Measurements from ENCODE around the gene SF3B1. TPM values are rescaled to one million over a fixed set of nuclear protein-coding genes. Genes with fewer than 3 reads are reported as not detected.
A peak's percentile ranks its signal among the peaks of the same experiment; 100 is the strongest.

SF3B1 gene
- total RNA-seq, 4 donors from 2014 or later = 313 to 785 (median 486) TPM

DNA sequence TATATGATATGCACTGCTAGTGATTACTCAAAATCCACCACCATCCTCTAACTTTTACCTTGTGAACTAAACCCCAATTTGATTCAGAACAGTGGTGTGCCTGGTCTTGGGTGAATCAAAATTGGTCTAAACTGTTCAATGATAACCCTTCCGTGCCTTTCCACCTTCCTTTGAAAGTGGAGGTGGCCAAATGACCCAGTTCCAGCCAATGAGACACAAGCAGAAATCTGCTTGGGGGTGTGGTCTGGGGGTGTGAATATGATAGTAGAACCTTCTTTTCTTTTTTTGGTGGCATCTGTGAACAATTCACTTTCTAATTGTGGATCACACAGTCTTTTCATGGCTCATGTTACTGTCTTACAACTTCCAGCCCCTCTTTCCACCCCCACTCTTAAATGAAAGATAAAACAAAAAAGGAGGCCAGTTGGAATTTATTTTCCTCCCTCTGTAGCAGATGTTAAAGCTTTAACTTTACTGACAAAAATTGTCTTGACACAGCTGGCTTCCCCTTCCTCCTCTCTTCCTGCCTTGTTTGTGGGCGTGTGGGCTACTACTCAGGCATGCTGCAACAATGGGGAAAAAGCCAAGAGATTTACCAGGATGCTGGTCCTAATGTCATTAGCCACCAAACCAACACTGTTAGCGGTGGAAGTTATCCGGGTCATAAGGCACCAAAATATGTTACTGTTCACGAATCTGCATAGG lies 65.4 kb downstream of the SF3B1 start:
- Histone ChIP-seq H3K9me3 (no peaks in the 10 kb centered on the region), H3K27ac (no peak overlapping the region), H3K36me3 (no peaks in the 10 kb centered on the region), H3K4me1 (peaks cover 0 to 7% (median 0%) of the 10 kb centered on the region in 4 donors), H3K27me3 (no peaks in the 10 kb centered on the region), H3K4me3 (no peak overlapping the region)
- TF ChIP-seq, protein P1, sequence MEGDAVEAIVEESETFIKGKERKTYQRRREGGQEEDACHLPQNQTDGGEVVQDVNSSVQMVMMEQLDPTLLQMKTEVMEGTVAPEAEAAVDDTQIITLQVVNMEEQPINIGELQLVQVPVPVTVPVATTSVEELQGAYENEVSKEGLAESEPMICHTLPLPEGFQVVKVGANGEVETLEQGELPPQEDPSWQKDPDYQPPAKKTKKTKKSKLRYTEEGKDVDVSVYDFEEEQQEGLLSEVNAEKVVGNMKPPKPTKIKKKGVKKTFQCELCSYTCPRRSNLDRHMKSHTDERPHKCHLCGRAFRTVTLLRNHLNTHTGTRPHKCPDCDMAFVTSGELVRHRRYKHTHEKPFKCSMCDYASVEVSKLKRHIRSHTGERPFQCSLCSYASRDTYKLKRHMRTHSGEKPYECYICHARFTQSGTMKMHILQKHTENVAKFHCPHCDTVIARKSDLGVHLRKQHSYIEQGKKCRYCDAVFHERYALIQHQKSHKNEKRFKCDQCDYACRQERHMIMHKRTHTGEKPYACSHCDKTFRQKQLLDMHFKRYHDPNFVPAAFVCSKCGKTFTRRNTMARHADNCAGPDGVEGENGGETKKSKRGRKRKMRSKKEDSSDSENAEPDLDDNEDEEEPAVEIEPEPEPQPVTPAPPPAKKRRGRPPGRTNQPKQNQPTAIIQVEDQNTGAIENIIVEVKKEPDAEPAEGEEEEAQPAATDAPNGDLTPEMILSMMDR (IDR thresholded peaks at IDR 0.05) = no peak
- no peak for TF ChIP-seq POLR2A (IDR thresholded peaks at IDR 0.05)
- DNase-seq = no peak

DNA sequence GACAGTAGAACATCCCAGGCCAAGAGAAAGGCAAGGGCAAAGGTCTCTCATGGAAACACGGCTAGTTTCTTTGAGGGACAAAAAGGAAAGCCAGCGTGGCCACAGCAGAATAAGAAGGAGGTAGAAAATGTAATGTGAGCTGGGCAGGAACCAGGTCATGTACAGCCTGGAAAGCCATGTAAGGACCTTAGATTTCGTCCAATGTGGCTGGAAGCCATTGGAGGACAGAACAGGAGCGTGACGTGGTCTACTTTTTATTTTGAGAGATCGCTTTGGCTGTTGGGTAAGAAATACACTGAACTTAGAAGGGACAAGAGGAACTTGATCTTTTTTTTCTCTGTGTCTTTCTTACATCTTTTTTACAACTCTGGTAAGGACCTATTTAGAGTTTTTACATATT lies 66.4 kb downstream of the SF3B1 start:
- Histone ChIP-seq H3K9me3 (no peaks in the 10 kb centered on the region), H3K4me3 (no peak overlapping the region), H3K36me3 (no peaks in the 10 kb centered on the region), H3K27ac (no peak overlapping the region), H3K27me3 (no peaks in the 10 kb centered on the region), H3K4me1 (peaks cover 0 to 7% (median 0%) of the 10 kb centered on the region in 4 donors)
- DNase-seq = no peak
- no peak for TF ChIP-seq POLR2A (IDR thresholded peaks at IDR 0.05)
- TF ChIP-seq, protein P1 (IDR thresholded peaks at IDR 0.05) = no peak

DNA sequence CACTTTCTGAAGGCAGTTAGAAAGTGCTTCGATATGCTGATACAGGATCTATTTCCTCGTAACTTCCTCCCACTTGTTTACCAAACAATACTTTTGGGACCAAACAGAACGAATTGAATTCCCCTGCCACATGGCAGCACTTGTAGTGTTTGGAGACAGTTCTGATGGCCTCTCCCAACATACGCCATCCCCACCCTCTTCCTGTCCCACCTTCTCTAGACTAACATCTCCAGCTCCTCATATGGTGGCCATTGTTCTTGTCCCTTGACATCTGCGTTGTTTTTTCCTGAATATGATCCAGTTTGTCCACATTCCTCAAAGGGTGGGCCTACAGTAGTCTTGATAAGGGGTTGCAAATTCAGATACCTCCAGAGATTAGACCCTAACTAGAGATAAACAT lies 70.8 kb downstream of the SF3B1 start:
- H3K36me3 ChIP-seq = no peaks in the 10 kb centered on the region
- H3K9me3 ChIP-seq = no peaks in the 10 kb centered on the region
- no peaks in the 10 kb centered on the region for H3K4me1 ChIP-seq
- no peaks in the 10 kb centered on the region for H3K27me3 ChIP-seq
- TF ChIP-seq POLR2A (IDR thresholded peaks at IDR 0.05) = no peak
- TF ChIP-seq, protein P1 (IDR thresholded peaks at IDR 0.05) = no peak
- no peak overlapping the region for H3K4me3 ChIP-seq
- DNase-seq = no peak
- no peak overlapping the region for H3K27ac ChIP-seq

DNA sequence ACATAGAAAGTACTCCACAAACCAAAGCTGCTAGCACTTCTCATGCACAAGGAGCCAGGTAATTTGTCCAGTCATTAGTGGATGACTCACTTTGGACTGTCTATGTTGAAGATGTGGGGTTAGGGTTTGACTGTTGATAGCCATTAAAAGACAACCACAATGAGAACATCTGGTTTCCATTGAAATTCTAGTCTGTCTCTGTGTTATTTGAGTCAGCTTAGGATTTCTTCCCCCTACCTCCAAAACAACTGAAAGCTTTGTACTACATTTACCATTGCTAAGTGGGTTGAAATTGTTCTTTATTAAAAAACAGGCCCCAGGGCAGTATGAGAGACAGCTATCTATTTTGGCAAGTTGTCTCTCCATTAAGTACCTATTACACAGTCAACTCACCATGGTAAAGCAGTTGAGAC lies 74.1 kb downstream of the SF3B1 start:
- TF ChIP-seq POLR2A (IDR thresholded peaks at IDR 0.05) = no peak
- Histone ChIP-seq H3K27ac (no peak overlapping the region), H3K27me3 (no peaks in the 10 kb centered on the region), H3K9me3 (no peaks in the 10 kb centered on the region), H3K4me1 (no peaks in the 10 kb centered on the region), H3K36me3 (no peaks in the 10 kb centered on the region), H3K4me3 (no peak overlapping the region)
- DNase-seq = no peak

DNA sequence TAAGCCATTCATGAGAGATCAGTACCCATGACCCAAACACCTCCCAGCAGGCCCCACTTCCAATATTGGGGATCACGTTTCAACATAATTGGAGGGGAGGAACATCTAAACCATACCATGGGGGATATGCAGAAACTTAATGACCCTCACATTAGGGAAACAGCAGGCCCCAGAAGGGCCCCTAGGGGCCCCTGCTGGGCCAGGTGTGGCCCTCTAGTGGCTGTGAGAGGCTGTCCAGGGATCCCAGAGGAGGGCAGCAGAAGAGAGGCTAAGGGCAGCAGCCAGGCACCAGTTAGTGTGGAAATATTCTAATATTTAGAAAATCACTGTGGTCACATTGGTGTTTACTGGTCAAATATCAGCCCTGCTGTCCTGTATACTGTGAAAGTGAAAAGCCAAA lies 75.0 kb downstream of the SF3B1 start:
- no peaks in the 10 kb centered on the region for H3K27me3 ChIP-seq
- no peak overlapping the region for H3K27ac ChIP-seq
- TF ChIP-seq, protein P1 (IDR thresholded peaks at IDR 0.05) = peak in 1 of 6 experiments; percentile 12
- TF ChIP-seq POLR2A (IDR thresholded peaks at IDR 0.05) = no peak

DNA sequence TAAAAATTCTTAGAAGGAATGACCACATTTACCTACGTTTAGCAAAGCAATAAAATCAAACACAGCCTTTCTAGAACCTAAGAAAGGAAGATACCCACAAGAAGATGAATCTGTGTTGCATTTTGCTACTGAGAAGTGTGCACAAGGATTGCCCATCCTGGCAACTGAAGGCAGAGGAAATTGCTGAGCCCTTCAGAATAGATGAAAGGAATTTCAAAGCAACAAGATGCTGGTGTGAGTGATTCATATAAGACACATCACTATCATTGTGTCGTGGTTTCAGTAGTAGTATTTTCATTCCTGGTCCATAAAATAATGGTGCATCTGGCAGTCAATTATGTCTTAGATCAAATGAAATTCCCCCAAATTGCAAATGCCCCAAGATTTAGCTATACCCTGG lies 75.9 kb downstream of the SF3B1 start:
- Histone ChIP-seq H3K4me3 (no peak overlapping the region), H3K27me3 (no peaks in the 10 kb centered on the region), H3K9me3 (no peaks in the 10 kb centered on the region), H3K27ac (no peak overlapping the region), H3K4me1 (no peaks in the 10 kb centered on the region), H3K36me3 (no peaks in the 10 kb centered on the region)
- TF ChIP-seq, protein P1 (IDR thresholded peaks at IDR 0.05) = no peak
- TF ChIP-seq POLR2A (IDR thresholded peaks at IDR 0.05) = no peak
- no peak for DNase-seq

More for the DNA sequence above, 75.0 kb downstream of the SF3B1 start:
- Histone ChIP-seq H3K4me3 (no peak overlapping the region), H3K36me3 (no peaks in the 10 kb centered on the region), H3K4me1 (no peaks in the 10 kb centered on the region), H3K9me3 (no peaks in the 10 kb centered on the region)
- no peak for DNase-seq

All from Peyer's patch (tissue), 4 donors.